ENCODE results near the gene DDX47. TPM values are rescaled to one million over a fixed set of nuclear protein-coding genes. Genes with fewer than 3 reads are reported as not detected.

The DDX47 gene
- total RNA-seq, 1 donor from 2014 or later: 26.7 TPM

GRCh38 chr12:12777092-12777491, 36.1 kb upstream of the DDX47 start:
- no peak for TF ChIP-seq CTCF (IDR thresholded peaks at IDR 0.05; ENCODE audit: borderline replicate concordance)
- Histone ChIP-seq H3K27me3 (ENCODE audit: low read depth) (no peaks in the 10 kb centered on the region), H3K4me1 (peaks cover 18% of the 10 kb centered on the region), H3K27ac (replicated peaks) (no peak overlapping the region), H3K4me3 (no peak overlapping the region), H3K9me3 (replicated peaks) (no peaks in the 10 kb centered on the region), H3K36me3 (no peaks in the 10 kb centered on the region)
- intact Hi-C loops (cut with micrococcal nuclease): no loop called here
- DNase-seq: no peak

DNA sequence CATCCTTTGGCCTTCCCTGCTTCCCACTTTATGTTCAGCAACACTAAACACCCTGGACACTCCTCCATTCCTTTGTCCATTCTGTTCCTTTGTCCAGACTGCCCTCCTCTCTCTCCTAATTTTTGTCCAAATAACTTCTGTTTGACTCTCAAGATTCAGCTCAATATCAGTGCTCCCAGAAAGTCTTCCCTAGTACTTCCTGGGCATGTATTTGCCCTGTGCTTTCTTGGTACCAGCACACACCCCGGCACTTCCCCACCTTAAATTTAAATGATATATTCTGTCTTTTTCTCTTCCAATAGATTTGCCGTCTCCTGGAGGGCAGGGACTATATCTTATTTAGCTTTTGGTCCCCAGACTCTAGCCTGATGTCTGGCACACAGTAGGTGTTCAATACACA, 34.1 kb upstream of the DDX47 start:
- H3K27ac ChIP-seq (replicated peaks): peak overlapping the region; percentile 25
- peaks cover 18% of the 10 kb centered on the region for H3K4me1 ChIP-seq
- TF ChIP-seq CTCF (IDR thresholded peaks at IDR 0.05; ENCODE audit: borderline replicate concordance): no peak

GRCh38 chr12:12779529-12779928, 33.6 kb upstream of the DDX47 start:
- DNase-seq: no peak
- no peak overlapping the region for H3K4me3 ChIP-seq
- intact Hi-C loops (cut with micrococcal nuclease): no loop called here
- peaks cover 24% of the 10 kb centered on the region for H3K4me1 ChIP-seq
- peak overlapping the region; percentile 25 for H3K27ac ChIP-seq (replicated peaks)
- no peaks in the 10 kb centered on the region for H3K36me3 ChIP-seq
- TF ChIP-seq CTCF (IDR thresholded peaks at IDR 0.05; ENCODE audit: borderline replicate concordance): no peak
- no peaks in the 10 kb centered on the region for H3K9me3 ChIP-seq (replicated peaks)
- H3K27me3 ChIP-seq (ENCODE audit: low read depth): no peaks in the 10 kb centered on the region

More for the DNA sequence above, 34.1 kb upstream of the DDX47 start:
- no peak for DNase-seq
- H3K36me3 ChIP-seq: no peaks in the 10 kb centered on the region
- no peak overlapping the region for H3K4me3 ChIP-seq
- intact Hi-C loops (cut with micrococcal nuclease): no loop called here
- H3K27me3 ChIP-seq (ENCODE audit: low read depth): no peaks in the 10 kb centered on the region
- no peaks in the 10 kb centered on the region for H3K9me3 ChIP-seq (replicated peaks)

DNA sequence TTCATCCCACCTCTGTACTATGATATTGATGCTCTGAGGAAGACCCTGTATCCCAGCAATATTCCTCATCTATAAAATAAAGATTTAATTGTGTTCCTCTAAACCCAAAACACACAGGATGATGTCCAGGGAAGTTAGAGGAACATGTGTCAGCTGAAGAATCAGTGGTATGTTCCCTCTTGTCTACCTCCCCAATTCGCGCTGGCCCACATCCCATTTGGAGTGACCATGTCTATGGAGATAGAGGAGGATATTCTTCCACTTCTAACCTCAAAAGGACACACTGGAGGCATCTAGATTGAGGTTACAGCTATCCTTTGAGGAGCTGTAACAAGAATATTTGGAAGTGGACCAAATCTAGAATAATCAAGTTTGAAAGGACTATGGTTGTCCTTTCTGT, 29.0 kb upstream of the DDX47 start:
- intact Hi-C loops (cut with micrococcal nuclease): no loop called here
- Histone ChIP-seq H3K4me1 (peaks cover 50% of the 10 kb centered on the region), H3K9me3 (replicated peaks) (no peaks in the 10 kb centered on the region), H3K27ac (replicated peaks) (peak overlapping the region; percentile 98), H3K27me3 (ENCODE audit: low read depth) (no peaks in the 10 kb centered on the region), H3K4me3 (no peak overlapping the region), H3K36me3 (no peaks in the 10 kb centered on the region)
- TF ChIP-seq CTCF (IDR thresholded peaks at IDR 0.05; ENCODE audit: borderline replicate concordance): no peak
- DNase-seq: no peak

DNA sequence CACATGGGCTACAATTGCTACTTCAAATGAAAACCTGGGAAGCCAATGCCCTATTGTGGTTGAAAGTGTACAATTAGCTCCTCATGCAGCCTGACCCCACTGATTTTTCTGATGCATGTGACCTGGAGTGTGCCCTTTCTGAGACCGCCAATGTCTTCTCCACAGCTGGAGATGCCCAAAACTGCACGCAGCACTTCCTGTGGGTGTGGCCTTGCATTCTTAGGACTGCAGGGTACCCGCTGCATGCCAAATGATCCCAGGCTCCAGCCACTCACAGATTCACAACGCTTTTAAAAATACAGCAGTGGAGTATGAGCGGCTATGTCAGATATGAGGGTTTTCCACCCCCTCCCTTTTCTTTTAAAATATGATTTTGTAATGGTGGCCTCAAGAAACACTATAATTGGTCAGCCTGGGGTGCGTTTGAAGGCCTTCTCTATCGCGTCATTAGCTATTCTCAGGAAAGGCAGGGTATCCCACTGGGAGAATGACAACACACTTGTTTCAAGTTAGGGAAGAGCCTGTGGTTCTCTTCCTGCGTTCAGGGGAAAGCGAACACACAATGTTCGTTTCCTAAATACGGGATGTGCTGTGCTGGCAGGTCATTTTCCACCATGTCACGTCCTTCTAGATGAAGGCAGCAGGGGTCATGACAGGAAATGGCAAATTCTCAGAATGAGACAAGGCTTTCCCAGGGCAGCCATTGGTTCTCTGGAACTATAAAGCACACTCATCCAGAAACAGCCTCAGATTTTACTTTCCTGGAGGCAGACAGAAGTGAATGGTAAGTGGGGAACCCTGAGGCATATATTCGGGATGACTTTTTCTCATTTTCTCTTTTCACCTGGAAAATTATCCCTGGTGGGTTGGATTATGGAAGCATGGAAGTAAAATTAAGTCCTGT, 28.0 kb upstream of the DDX47 start, which contains the start of gene APOLD1:
Gene APOLD1 (plus strand): TSS at position 749 of the 904 bp plus-strand sequence. CDS start 33 bp downstream, at position 782.
- Histone ChIP-seq H3K27me3 (ENCODE audit: low read depth) (no peaks in the 10 kb centered on the region), H3K36me3 (no peaks in the 10 kb centered on the region), H3K9me3 (replicated peaks) (no peaks in the 10 kb centered on the region), H3K4me3 (peak within 1 kb of the TSS; percentile 82), H3K4me1 (peaks cover 51% of the 10 kb centered on the region), H3K27ac (replicated peaks) (peak within 1 kb of the TSS; percentile 98)
- intact Hi-C loops (cut with micrococcal nuclease): no loop called here
- DNase-seq: peak; percentile 43
- TF ChIP-seq CTCF (IDR thresholded peaks at IDR 0.05; ENCODE audit: borderline replicate concordance): no peak
